Hippocampal formation (tissue), 2 donors: ENCODE data around the gene SPP1.
"Not testable (repeated sequence)": the region's sequence is repeated elsewhere in the genome, so short reads cannot be mapped to it uniquely, and the experiment has no call there.

ENCODE experiments used
- DNase-seq, 2 donors: peaks; one replicate each; lab custom pipeline; 2025; lab: John Stamatoyannopoulos, UW

SPP1 gene

DNA sequence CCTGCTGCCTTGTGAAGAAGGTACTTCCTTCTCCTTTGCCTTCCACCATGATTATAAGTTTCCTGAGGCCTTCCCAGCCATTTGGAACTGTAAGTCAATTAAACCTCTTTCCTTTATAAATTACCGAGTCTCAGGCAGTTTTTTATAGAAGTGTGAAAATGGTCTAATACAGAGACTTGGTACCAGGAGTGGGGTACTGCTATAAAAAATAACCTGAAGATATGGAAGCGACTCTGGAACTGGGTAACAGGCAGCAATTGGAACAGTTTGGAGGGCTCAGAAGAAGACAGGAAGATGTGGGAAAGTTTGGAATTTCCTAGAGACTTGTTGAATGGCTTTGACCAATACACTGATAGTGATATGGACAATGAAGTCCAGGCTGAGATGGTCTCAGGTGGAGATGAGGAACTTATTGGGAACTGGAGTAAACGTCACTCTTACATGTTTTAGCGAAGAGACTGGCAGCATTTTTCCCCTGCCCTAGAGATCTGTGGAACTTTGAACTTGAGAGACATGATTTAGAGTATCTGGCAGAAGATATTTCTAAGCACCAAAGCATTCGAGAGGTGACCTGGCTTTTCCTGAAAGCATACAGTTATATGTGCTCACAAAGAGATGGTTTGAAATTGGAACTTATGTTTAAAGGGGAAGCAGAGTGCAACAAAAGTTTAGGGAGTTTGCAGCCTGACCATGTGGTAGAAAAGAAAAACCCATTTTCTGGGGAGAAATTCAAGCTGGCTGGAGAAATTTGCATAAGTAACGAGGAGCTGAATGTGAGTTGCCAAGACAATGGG, 50.6 kb downstream of the SPP1 start:
- DNase-seq = not testable (repeated sequence)

DNA sequence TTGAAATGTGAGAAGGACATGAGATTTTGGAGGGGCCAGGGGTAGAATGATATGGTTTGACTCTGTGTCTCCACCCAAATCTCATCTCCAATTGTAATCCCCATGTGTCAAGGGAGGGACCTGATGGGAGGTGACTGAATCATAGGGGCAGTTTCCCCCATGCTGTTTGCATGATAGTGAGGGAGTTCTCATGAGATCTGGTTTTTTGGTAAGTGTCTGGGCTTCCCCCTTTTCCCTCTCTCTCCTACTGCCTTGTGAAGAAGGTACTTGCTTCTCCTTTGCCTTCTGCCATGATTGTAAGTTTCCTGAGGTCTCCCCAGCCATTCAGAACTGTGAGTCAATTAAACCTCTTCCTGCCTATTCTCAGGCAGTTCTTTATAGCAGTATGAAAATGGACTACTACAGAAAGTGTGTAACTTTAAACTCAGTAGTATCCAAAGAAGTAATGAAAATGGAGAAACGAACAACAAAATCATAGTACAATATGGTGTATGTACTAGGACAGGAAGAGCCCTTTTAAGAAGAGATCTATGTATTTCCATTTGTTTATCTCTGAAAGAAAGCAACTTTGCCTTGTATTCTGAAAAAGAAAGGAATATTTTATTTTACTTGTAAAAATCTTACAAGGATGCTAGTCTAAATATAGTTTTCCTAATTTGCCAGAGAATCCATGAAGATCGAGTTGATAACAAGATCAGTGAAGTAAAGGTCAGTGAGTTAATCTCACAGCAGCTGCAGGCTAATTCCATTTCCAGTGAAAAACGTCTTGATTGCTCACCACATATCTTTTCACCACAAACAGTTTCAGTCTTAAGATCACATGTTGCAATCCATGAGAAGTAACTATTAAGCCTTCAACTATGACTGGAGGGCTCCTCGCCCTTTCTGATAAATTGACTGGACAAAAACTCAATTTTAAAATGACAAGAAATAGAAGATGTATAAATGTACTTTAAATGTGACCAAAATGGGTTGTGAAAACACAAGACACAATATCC, 52.4 kb downstream of the SPP1 start:
- DNase-seq = no peak

DNA sequence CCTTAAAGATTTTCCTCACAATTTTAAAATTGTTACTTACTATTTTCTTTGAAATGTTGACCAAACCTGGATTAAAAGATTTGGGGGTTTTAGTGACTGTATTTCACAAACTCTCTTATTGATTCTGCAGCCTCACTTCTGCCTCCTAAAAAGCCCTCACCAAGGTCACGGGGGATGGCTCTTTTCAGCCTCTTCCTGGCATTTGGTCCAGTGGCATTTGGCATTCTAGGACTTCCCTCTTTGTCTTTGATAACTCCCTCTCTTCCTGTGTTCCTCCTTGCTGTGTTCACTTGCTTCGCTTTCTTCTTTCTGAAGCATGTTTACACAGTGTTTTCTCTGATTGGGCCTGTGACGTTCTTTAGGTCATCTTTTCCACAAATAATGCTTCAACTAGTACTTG, 53.4 kb downstream of the SPP1 start:
- no peak for DNase-seq

DNA sequence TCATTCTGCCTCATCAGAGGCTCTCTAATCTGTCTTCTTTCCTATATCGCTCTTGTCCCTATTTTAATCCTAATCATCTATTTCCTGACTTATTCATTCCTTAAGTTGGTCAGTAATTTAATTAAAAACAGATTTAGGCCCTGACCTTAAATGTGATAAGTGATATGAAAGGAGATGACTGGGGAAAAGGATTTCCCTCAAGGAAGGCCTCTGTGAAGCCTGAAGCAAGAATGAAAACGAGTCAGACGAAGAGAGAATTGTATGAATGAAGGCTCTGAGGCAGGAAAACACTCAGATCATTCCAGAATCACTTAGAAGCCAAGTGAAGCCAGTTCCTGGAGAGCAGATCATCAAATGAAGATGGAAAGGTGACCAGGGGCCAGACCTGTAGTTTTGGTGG, 54.0 kb downstream of the SPP1 start:
- no peak for DNase-seq

DNA sequence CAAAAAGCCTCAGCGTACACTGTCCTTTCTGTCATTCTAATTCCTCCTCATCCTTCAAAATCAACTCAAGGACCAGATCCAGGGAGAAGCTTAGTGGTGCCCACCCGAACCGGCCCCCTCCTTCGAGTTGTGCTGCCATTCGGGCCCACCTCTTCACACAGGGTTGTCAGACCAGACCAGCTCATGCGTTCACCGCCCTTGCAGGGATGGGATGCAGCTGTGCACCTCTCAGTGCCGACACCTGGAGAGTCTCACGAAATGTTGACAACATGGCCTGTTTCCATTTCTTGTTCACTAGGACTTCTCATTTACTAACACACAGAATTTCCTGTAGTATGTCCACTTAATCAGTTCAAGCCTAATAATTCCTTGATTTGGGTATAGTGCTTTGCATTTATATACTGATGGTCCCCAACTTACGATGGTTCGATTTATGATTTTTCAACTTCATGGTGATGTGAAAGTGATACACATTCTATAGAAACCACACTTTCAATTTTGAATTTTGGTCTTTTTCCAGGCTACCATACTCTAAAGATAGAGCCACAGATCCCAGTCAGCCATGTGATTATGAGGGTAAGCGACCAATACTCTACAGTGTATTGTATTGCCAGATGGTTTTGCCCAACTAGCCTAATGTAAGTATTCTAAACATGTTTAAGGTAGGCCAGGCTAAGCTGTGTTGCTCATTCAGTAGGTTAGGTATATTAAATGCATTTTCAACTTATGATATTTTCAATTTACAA, 55.2 kb downstream of the SPP1 start:
- DNase-seq = no peak
